Small intestine (tissue), 7 donors: Measurements from ENCODE around the gene NKX3-2. TPM values are rescaled to one million over a fixed set of nuclear protein-coding genes. Genes with fewer than 3 reads are reported as not detected.

ENCODE experiments used
- DNase-seq, 2 donors: peaks; one replicate each; pipeline versions ENCODE4 v3.0.0 to v3.0.0-alpha.2; 2013
- FAIRE-seq: peaks from 2 replicates; lab custom pipeline; 2012; peaks lifted over from hg19 to GRCh38; lab: Jason Lieb, UNC
- H3K27ac ChIP-seq, 3 donors: one replicate each; pipeline ENCODE4 v1.5.1; 2013; ENCODE audit warnings: low read length in 2 of 3, mild to moderate bottlenecking in 2 of 3, control low read depth in 1 of 3, inconsistent platforms in 1 of 3, low read depth in 1 of 3, moderate library complexity in 1 of 3
- H3K27me3 ChIP-seq, 3 donors: one replicate each; pipeline ENCODE4 v1.6.1; 2013; ENCODE audit warnings: low read length in 3 of 3, inconsistent platforms in 1 of 3; ENCODE audit not compliant: control insufficient read depth in 3 of 3, insufficient read depth in 3 of 3
- H3K36me3 ChIP-seq, 3 donors: one replicate each; pipeline ENCODE4 v1.6.1; 2013; ENCODE audit warnings: low read length in 3 of 3, inconsistent platforms in 1 of 3, low read depth in 1 of 3, mild to moderate bottlenecking in 1 of 3, moderate library complexity in 1 of 3; ENCODE audit not compliant: control insufficient read depth in 3 of 3, insufficient read depth in 2 of 3
- H3K4me1 ChIP-seq, 3 donors: one replicate each; pipeline ENCODE4 v1.6.1; 2013; ENCODE audit warnings: low read length in 2 of 3, inconsistent platforms in 1 of 3, low read depth in 1 of 3, mild to moderate bottlenecking in 1 of 3, moderate library complexity in 1 of 3; ENCODE audit not compliant: control insufficient read depth in 3 of 3, insufficient read depth in 2 of 3
- H3K4me3 ChIP-seq, 3 donors: one replicate each; pipeline ENCODE4 v1.5.1; 2013; ENCODE audit warnings: low read length in 3 of 3, control low read depth in 1 of 3, inconsistent platforms in 1 of 3, low read depth in 1 of 3, mild to moderate bottlenecking in 1 of 3, moderate library complexity in 1 of 3
- H3K9me3 ChIP-seq, 2 donors: one replicate each; pipeline ENCODE4 v1.6.1; 2013; ENCODE audit warnings: low read depth in 1 of 2, low read length in 1 of 2; ENCODE audit not compliant: control insufficient read depth in 2 of 2, insufficient read depth in 1 of 2
- WGBS, 3 donors: extraction: QIAGEN DNeasy Blood & Tissue Kit; methylation state at CpG; one replicate each; pipeline ENCODE4 v1.1.7; 2013; 5-methylcytosine and 5-hydroxymethylcytosine counted together
- polyA plus RNA-seq, 4 donors: library from polyadenylated mRNA; stranded (reverse) in 3 of 4; unstranded in 1 of 4; fragments of 200-250 nt in 3 of 4; fragments of 120-200 nt in 1 of 4; gene quantifications; one replicate each; pipeline versions ENCODE4 v1.2.1 to v1.2.3, GENCODE V29; 2013
- donor health status: healthy with polysubstance abuse.
- donor health status: control.
- donor health status: control.
- donor health status: Bipolar disorder and iron deficiency.
- donor health status: healthy.

The NKX3-2 gene
- polyA plus RNA-seq, 4 donors = 0.24 to 0.44 TPM; not detected in 2

GRCh38 chr4:13516315-13516860 is 27.9 kb downstream of the NKX3-2 start:
- Histone ChIP-seq H3K27me3 (peaks cover 0 to 13% (median 10%) of the 10 kb centered on the region in 3 donors), H3K9me3 (no peaks in the 10 kb centered on the region), H3K27ac (no peak overlapping the region), H3K36me3 (no peaks in the 10 kb centered on the region), H3K4me1 (no peaks in the 10 kb centered on the region), H3K4me3 (no peak overlapping the region)
- FAIRE-seq (no peak), DNase-seq (no peak)
- WGBS, 3 donors = 60 to 73% (median 68%) methylated on average over 3 of the region's 3 CpGs

GRCh38 chr4:13515268-13515667 is 29.0 kb downstream of the NKX3-2 start:
- Histone ChIP-seq H3K27me3 (peaks cover 0 to 8% (median 7%) of the 10 kb centered on the region in 3 donors), H3K4me3 (no peak overlapping the region), H3K9me3 (no peaks in the 10 kb centered on the region), H3K36me3 (no peaks in the 10 kb centered on the region), H3K27ac (no peak overlapping the region), H3K4me1 (no peaks in the 10 kb centered on the region)
- DNase-seq (no peak), FAIRE-seq (no peak)
- 27 to 32% (median 31%) methylated on average over 5 of the region's 5 CpGs for WGBS, 3 donors

- 67 to 78% (median 72%) methylated on average over 4 of the region's 4 CpGs for WGBS, 3 donors
- no peaks in the 10 kb centered on the region for H3K4me1 ChIP-seq
- FAIRE-seq (no peak), DNase-seq (no peak)
- H3K27me3 ChIP-seq = peaks cover 0 to 8% (median 7%) of the 10 kb centered on the region in 3 donors
- no peaks in the 10 kb centered on the region for H3K9me3 ChIP-seq
- no peaks in the 10 kb centered on the region for H3K36me3 ChIP-seq
- no peak overlapping the region for H3K4me3 ChIP-seq
- no peak overlapping the region for H3K27ac ChIP-seq
Observed at GRCh38 chr4:13514722-13515121, 29.6 kb downstream of the NKX3-2 start.

GRCh38 chr4:13511101-13511500 is 33.2 kb downstream of the NKX3-2 start:
- no peak for FAIRE-seq
- Histone ChIP-seq H3K27ac (no peak overlapping the region), H3K36me3 (no peaks in the 10 kb centered on the region), H3K9me3 (no peaks in the 10 kb centered on the region), H3K4me3 (no peak overlapping the region), H3K27me3 (peaks cover 0 to 7% (median 5%) of the 10 kb centered on the region in 3 donors), H3K4me1 (no peaks in the 10 kb centered on the region)
- DNase-seq = no peak

DNA sequence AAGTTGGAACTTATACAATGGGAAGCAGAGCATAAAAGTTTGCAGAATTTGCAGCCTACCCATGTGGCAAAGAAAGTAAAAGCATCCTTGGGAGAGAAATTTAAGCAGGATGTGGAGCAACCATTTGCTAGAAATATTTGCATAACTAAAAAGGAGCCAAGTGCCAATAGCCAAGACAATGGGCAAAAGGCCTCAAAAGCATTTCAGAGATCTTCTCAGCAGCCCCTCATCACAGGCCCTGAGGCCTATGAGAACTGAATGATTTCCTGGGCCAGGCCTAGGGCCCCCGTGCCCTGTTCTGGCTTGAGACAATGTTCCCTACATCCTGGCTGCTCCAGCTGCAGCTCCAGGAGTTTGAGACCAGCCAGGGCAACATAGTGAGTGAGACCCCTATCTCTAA is 34.9 kb downstream of the NKX3-2 start:
- H3K27ac ChIP-seq = no peak overlapping the region
- no peak overlapping the region for H3K4me3 ChIP-seq
- no peaks in the 10 kb centered on the region for H3K4me1 ChIP-seq
- no peaks in the 10 kb centered on the region for H3K36me3 ChIP-seq
- H3K27me3 ChIP-seq = peaks cover 0 to 5% (median 0%) of the 10 kb centered on the region in 3 donors
- no peak for DNase-seq
- no peaks in the 10 kb centered on the region for H3K9me3 ChIP-seq
- WGBS, 3 donors = 75 to 96% (median 94%) methylated on average over 1 of the region's 1 CpG
- no peak for FAIRE-seq

- no peaks in the 10 kb centered on the region for H3K4me1 ChIP-seq
- 91 to 93% (median 92%) methylated on average over 5 of the region's 5 CpGs for WGBS, 3 donors
- DNase-seq (no peak), FAIRE-seq (no peak)
- H3K4me3 ChIP-seq = no peak overlapping the region
- no peaks in the 10 kb centered on the region for H3K36me3 ChIP-seq
- H3K9me3 ChIP-seq = no peaks in the 10 kb centered on the region
- H3K27me3 ChIP-seq = peaks cover 0 to 8% (median 2%) of the 10 kb centered on the region in 3 donors
- no peak overlapping the region for H3K27ac ChIP-seq
Observed at GRCh38 chr4:13504374-13504773, 39.9 kb downstream of the NKX3-2 start.

DNA sequence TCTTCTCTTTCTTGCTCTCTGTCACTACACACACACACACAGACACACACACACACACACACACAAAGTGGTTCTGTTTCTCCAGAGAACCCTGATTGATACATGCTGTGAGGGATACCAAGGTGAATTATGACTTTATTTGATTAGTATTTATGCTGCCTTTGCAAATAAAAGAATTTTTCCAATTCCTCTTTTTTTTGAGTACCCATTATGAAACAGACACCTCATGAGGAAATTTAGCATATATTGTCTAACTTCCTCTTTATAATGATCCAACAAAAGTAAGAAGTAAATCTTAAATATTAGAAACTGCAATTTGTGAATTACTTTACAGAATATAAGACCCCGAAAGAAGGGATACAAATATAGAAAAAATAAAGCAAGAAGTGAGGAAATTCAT is 45.8 kb downstream of the NKX3-2 start:
- no peaks in the 10 kb centered on the region for H3K4me1 ChIP-seq
- no peak for FAIRE-seq
- WGBS, 3 donors = 84 to 94% (median 88%) methylated on average over 1 of the region's 1 CpG
- no peak overlapping the region for H3K4me3 ChIP-seq
- no peaks in the 10 kb centered on the region for H3K9me3 ChIP-seq
- H3K27me3 ChIP-seq = peaks cover 0 to 10% (median 2%) of the 10 kb centered on the region in 3 donors
- H3K27ac ChIP-seq = no peak overlapping the region
- no peaks in the 10 kb centered on the region for H3K36me3 ChIP-seq
- no peak for DNase-seq

GRCh38 chr4:13496605-13497004 is 47.7 kb downstream of the NKX3-2 start:
- Histone ChIP-seq H3K36me3 (no peaks in the 10 kb centered on the region), H3K27ac (no peak overlapping the region), H3K27me3 (peaks cover 0 to 10% (median 0%) of the 10 kb centered on the region in 3 donors), H3K4me3 (no peak overlapping the region), H3K4me1 (no peaks in the 10 kb centered on the region), H3K9me3 (no peaks in the 10 kb centered on the region)
- FAIRE-seq (no peak), DNase-seq (no peak)
- 59 to 65% (median 61%) methylated on average over 2 of the region's 2 CpGs for WGBS, 3 donors

DNA sequence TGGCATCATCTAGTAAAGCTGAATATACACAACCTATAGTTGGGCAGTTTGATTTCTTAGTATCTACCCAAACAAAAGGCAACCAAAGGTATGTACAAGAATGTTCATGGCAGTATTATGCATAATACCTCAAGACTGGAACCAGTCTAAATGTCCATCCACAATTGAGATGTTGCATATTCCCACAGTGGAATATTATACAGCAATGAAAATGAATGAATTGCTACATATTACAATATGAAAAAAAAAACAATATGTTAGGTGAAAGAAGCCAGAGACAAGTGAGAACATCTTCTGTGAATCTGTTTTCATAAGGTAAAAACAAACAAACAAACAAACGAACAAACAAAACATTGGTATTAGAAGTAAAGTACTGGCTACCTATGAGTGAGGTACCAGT is 48.6 kb downstream of the NKX3-2 start:
- DNase-seq (no peak), FAIRE-seq (no peak)
- Histone ChIP-seq H3K4me1 (no peaks in the 10 kb centered on the region), H3K27ac (no peak overlapping the region), H3K4me3 (no peak overlapping the region), H3K9me3 (no peaks in the 10 kb centered on the region), H3K27me3 (peaks cover 0 to 10% (median 0%) of the 10 kb centered on the region in 3 donors), H3K36me3 (no peaks in the 10 kb centered on the region)
- WGBS, 3 donors = 90 to 97% (median 94%) methylated on average over 1 of the region's 1 CpG
